GM12878 (cell line): ENCODE data around the gene ADAR. TPM values are rescaled to one million over a fixed set of nuclear protein-coding genes. Genes with fewer than 3 reads are reported as not detected.

ENCODE experiments used
- ATAC-seq: fragments of 200-7000 bp; cut with Tn5 transposase; 3 replicates; pipeline ENCODE4 v1.9.1; 2020; ENCODE audit warnings: mild to moderate bottlenecking, moderate library complexity
- BruUV-seq: library from RNA; stranded (reverse); fragments of 400-500 nt; replicated peaks from 2 replicates; lab custom pipeline; 2021; lab: Mats Ljungman, UMichigan
- CTCF ChIA-PET: fragments of 300-600 bp; sonication (Branson Sonifier 250); formaldehyde crosslinking; extraction: SDS; loops from one replicate; lab custom pipeline; 2021; ENCODE audit warnings: inconsistent platforms; lab: Yijun Ruan, JAX
- POLR2A ChIA-PET: fragments of 350-600 bp; formaldehyde crosslinking; extraction: SDS; loops from one replicate; lab custom pipeline; 2021; ENCODE audit warnings: inconsistent platforms; lab: Charles Lee
- RAD21 ChIA-PET: fragments of 300-600 bp; sonication (Branson Sonifier 250); formaldehyde crosslinking; loops from one replicate; lab custom pipeline; 2023; ENCODE audit warnings: antibody characterized with exemption; ENCODE audit not compliant: unreplicated experiment; lab: Charles Lee
- SMC1A ChIA-PET: fragments of 300-600 bp; sonication (Branson Sonifier 250); formaldehyde crosslinking; loops from one replicate; lab custom pipeline; 2023; ENCODE audit not compliant: unreplicated experiment, uncharacterized antibody; lab: Charles Lee
- DNase-seq: peaks from one replicate; pipeline ENCODE4 v3.0.0-alpha.2; 2011; ENCODE audit warnings: low read depth, low spot score
- FAIRE-seq: peaks from 3 replicates; lab custom pipeline; 2011; peaks lifted over from hg19 to GRCh38; lab: Jason Lieb, UNC
- H2AFZ ChIP-seq: 2 replicates; pipeline ENCODE4 v1.6.0; 2011; ENCODE audit warnings: low read depth, low read length, control low read depth; ENCODE audit not compliant: control insufficient read depth
- H3K27ac ChIP-seq: 2 replicates; pipeline ENCODE4 v1.5.1; 2011; ENCODE audit warnings: control low read depth; ENCODE audit not compliant: control insufficient read depth, insufficient read depth
- H3K27me3 ChIP-seq, 2 experiments: replicated peaks in 1 of 2; 2 replicates each; pipeline versions ENCODE4 v1.6.0 to v1.6.1; 2011; ENCODE audit warnings: low read length in 1 of 2; ENCODE audit not compliant: control insufficient read depth in 2 of 2, insufficient read depth in 2 of 2
- H3K36me3 ChIP-seq, 2 experiments: 2 replicates each; pipeline ENCODE4 v1.5.1; 2011; ENCODE audit warnings: low read length in 1 of 2; ENCODE audit not compliant: control insufficient read depth in 2 of 2, insufficient read depth in 2 of 2
- H3K4me1 ChIP-seq: 2 replicates; pipeline ENCODE4 v1.6.1; 2011; ENCODE audit warnings: mild to moderate bottlenecking, low read length, moderate library complexity, mixed read lengths; ENCODE audit not compliant: control insufficient read depth, insufficient read depth
- H3K4me2 ChIP-seq: 2 replicates; pipeline ENCODE4 v1.6.0; 2011; ENCODE audit warnings: control low read depth; ENCODE audit not compliant: control insufficient read depth, insufficient read depth
- H3K4me3 ChIP-seq: fragments of 200-600 bp; sonication (generic); 2 replicates; pipeline ENCODE4 v1.5.1; 2016
- H3K79me2 ChIP-seq: 2 replicates; pipeline ENCODE4 v1.6.0; 2011; ENCODE audit warnings: low read length; ENCODE audit not compliant: control insufficient read depth, insufficient read depth
- H3K9ac ChIP-seq: 2 replicates; pipeline ENCODE4 v1.8.0; 2011; ENCODE audit warnings: low read length, control low read depth, mixed read lengths; ENCODE audit not compliant: control insufficient read depth, insufficient read depth
- H3K9me3 ChIP-seq: replicated peaks from 3 replicates; pipeline ENCODE4 v1.5.1; 2011; ENCODE audit warnings: mild to moderate bottlenecking, low read length; ENCODE audit not compliant: control insufficient read depth, insufficient read depth
- H4K20me1 ChIP-seq: 2 replicates; pipeline ENCODE4 v1.6.0; 2011; ENCODE audit not compliant: control insufficient read depth, insufficient read depth
- CBX3 ChIP-seq: fragments of 200-600 bp; sonication (generic); IDR thresholded peaks from 2 replicates; pipeline ENCODE4 v1.6.1; 2016; ENCODE audit warnings: low read depth, borderline replicate concordance
- FOS ChIP-seq: IDR thresholded peaks from 3 replicates; pipeline ENCODE4 v1.6.1; 2011; ENCODE audit warnings: borderline replicate concordance; ENCODE audit not compliant: insufficient read length; ENCODE audit errors: extremely low read depth
- KDM1A ChIP-seq: fragments of 200-600 bp; sonication (generic); IDR thresholded peaks from 2 replicates; pipeline ENCODE4 v1.6.1; 2016; ENCODE audit warnings: borderline replicate concordance
- MEF2B ChIP-seq: fragments of 450-650 bp; IDR thresholded peaks from 2 replicates; pipeline ENCODE4 v1.6.1; 2018; ENCODE audit warnings: mild to moderate bottlenecking, moderate library complexity; ENCODE audit not compliant: partially characterized antibody, poor library complexity, severe bottlenecking
- MXI1 ChIP-seq: fragments of 150-350 bp; IDR thresholded peaks from 2 replicates; pipeline ENCODE4 v1.6.1; 2011; ENCODE audit warnings: low read depth, mild to moderate bottlenecking, inconsistent platforms, low read length, improper control_type of control experiment
- RAD21 ChIP-seq: IDR thresholded peaks from 2 replicates; pipeline ENCODE4 v1.6.1; 2011; ENCODE audit warnings: mild to moderate bottlenecking, low read depth, low read length, moderate library complexity; ENCODE audit not compliant: insufficient read depth
- RCOR1 ChIP-seq: conservative IDR thresholded peaks from 2 replicates; pipeline ENCODE4 v1.6.1; 2012; ENCODE audit warnings: low read depth, low read length, improper control_type of control experiment
- RUNX3 ChIP-seq: IDR thresholded peaks from 2 replicates; pipeline ENCODE4 v1.6.1; 2012; ENCODE audit warnings: low read length, inconsistent platforms
- in situ Hi-C: fragments of 300-500 bp; cut with MboI; formaldehyde crosslinking; loops from 9 replicates; pipeline ENCODE4 v1.14.3; 2018; ENCODE audit warnings: mixed read lengths
- intact Hi-C: fragments of 100-400 bp; cut with micrococcal nuclease; formaldehyde crosslinking; loops from one replicate; pipeline ENCODE4 v1.14.2; 2022; ENCODE audit not compliant: unreplicated experiment
- polyA plus RNA-seq, 11 experiments: library from polyadenylated mRNA; depleted of rRNA in 4 of 11; unstranded in 6 of 11; stranded (reverse) in 5 of 11; fragments of >200 nt; fragmentation: Nextera tagmentation in 4 of 11; fragmentation: Illumina TruSeq in 1 of 11; extraction: Ambion mirVana in 4 of 11; extraction: Trizol in 1 of 11; gene quantifications; 1 replicate in 1 of 11; 2 replicates in 10 of 11; pipeline versions ENCODE4 v1.2.1 to v1.2.3, GENCODE V29; 2011 to 2016; ENCODE audit warnings: inconsistent platforms in 2 of 11, missing spikeins in 2 of 11, low read depth in 1 of 11
- total RNA-seq, 4 experiments: library from RNA; depleted of rRNA in 3 of 4; stranded (reverse); fragments of >200 nt in 3 of 4; fragmentation: Illumina TruSeq in 1 of 4; extraction: Trizol in 1 of 4; gene quantifications; 2 replicates each; pipeline versions ENCODE4 v1.2.1 to v1.2.3, GENCODE V29; 2013 to 2021
- TF ChIP-seq, protein P1 (sequence below): fragments of 450-650 bp; IDR thresholded peaks from 2 replicates; pipeline ENCODE4 v1.6.1; 2016; ENCODE audit warnings: mild to moderate bottlenecking, moderate library complexity, borderline replicate concordance
- TF ChIP-seq, protein P2 (sequence below): fragments of 450-650 bp; IDR thresholded peaks from 2 replicates; pipeline ENCODE4 v1.6.1; 2016; ENCODE audit warnings: mild to moderate bottlenecking
- TF ChIP-seq, protein P3 (sequence below): fragments of 450-650 bp; IDR thresholded peaks from 2 replicates; pipeline ENCODE4 v1.6.1; 2018; ENCODE audit warnings: borderline replicate concordance, mild to moderate bottlenecking; ENCODE audit not compliant: partially characterized antibody

ADAR gene
- total and polyA plus RNA-seq, 10 of the 15 experiments (the other 5 are each of a cell fraction or from before 2014, with no cell fraction given): 55.5 to 413 (median 176) TPM

DNA sequence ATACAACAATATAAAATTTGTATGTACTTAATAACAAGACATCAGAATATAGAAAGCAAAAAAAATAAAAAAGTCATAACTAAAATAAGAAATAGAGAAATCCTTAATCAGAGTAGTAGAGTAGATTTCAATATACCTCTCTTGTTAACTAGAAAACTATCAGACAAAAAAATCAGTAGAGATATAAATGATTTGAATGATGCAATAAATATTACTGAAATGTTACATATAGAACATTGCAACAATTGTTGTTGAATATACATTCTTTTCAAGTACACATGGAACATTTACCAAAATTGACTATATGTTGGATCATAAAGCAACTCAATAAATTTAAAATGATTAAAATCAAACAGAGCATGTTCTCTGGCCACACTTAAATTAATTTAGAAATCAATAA is 31.9 kb upstream of the ADAR start:
- H3K4me1 ChIP-seq: no peaks in the 10 kb centered on the region
- no peaks in the 10 kb centered on the region; the same call in 1 of the 3 replicates for H3K9me3 ChIP-seq
- no peak overlapping the region for H3K4me3 ChIP-seq
- no TSS peak for BruUV-seq
- TF ChIP-seq, protein P1, sequence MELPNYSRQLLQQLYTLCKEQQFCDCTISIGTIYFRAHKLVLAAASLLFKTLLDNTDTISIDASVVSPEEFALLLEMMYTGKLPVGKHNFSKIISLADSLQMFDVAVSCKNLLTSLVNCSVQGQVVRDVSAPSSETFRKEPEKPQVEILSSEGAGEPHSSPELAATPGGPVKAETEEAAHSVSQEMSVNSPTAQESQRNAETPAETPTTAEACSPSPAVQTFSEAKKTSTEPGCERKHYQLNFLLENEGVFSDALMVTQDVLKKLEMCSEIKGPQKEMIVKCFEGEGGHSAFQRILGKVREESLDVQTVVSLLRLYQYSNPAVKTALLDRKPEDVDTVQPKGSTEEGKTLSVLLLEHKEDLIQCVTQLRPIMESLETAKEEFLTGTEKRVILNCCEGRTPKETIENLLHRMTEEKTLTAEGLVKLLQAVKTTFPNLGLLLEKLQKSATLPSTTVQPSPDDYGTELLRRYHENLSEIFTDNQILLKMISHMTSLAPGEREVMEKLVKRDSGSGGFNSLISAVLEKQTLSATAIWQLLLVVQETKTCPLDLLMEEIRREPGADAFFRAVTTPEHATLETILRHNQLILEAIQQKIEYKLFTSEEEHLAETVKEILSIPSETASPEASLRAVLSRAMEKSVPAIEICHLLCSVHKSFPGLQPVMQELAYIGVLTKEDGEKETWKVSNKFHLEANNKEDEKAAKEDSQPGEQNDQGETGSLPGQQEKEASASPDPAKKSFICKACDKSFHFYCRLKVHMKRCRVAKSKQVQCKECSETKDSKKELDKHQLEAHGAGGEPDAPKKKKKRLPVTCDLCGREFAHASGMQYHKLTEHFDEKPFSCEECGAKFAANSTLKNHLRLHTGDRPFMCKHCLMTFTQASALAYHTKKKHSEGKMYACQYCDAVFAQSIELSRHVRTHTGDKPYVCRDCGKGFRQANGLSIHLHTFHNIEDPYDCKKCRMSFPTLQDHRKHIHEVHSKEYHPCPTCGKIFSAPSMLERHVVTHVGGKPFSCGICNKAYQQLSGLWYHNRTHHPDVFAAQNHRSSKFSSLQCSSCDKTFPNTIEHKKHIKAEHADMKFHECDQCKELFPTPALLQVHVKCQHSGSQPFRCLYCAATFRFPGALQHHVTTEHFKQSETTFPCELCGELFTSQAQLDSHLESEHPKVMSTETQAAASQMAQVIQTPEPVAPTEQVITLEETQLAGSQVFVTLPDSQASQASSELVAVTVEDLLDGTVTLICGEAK: no peak
- no peak for TF ChIP-seq RAD21
- TF ChIP-seq CBX3: no peak
- TF ChIP-seq, protein P2, sequence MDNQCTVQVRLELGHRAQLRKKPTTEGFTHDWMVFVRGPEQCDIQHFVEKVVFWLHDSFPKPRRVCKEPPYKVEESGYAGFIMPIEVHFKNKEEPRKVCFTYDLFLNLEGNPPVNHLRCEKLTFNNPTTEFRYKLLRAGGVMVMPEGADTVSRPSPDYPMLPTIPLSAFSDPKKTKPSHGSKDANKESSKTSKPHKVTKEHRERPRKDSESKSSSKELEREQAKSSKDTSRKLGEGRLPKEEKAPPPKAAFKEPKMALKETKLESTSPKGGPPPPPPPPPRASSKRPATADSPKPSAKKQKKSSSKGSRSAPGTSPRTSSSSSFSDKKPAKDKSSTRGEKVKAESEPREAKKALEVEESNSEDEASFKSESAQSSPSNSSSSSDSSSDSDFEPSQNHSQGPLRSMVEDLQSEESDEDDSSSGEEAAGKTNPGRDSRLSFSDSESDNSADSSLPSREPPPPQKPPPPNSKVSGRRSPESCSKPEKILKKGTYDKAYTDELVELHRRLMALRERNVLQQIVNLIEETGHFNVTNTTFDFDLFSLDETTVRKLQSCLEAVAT: no peak
- TF ChIP-seq, protein P3, sequence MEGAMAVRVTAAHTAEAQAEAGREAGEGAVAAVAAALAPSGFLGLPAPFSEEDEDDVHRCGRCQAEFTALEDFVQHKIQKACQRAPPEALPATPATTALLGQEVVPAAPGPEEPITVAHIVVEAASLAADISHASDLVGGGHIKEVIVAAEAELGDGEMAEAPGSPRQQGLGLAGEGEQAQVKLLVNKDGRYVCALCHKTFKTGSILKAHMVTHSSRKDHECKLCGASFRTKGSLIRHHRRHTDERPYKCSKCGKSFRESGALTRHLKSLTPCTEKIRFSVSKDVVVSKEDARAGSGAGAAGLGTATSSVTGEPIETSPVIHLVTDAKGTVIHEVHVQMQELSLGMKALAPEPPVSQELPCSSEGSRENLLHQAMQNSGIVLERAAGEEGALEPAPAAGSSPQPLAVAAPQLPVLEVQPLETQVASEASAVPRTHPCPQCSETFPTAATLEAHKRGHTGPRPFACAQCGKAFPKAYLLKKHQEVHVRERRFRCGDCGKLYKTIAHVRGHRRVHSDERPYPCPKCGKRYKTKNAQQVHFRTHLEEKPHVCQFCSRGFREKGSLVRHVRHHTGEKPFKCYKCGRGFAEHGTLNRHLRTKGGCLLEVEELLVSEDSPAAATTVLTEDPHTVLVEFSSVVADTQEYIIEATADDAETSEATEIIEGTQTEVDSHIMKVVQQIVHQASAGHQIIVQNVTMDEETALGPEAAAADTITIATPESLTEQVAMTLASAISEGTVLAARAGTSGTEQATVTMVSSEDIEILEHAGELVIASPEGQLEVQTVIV: no peak
- no peak for TF ChIP-seq RUNX3
- TF ChIP-seq KDM1A: no peak
- TF ChIP-seq FOS: no peak
- TF ChIP-seq MEF2B: no peak
- no peak for TF ChIP-seq MXI1
- no peak for TF ChIP-seq RCOR1
- CTCF ChIA-PET: interaction anchor here (1.4 kb wide), 1 partner anchor 17 kb away, joined by 3 read pairs; no protein-coding TSS in a partner anchor
- no peak overlapping the region for H3K9ac ChIP-seq
- no peak overlapping the region for H3K4me2 ChIP-seq
- no peak overlapping the region for H3K27ac ChIP-seq
- H2AFZ ChIP-seq: no peak overlapping the region
- intact Hi-C loops: no loop called here
- ATAC-seq: no peak
- no peaks in the 10 kb centered on the region for H3K27me3 ChIP-seq
- in situ Hi-C loops: no loop called here
- no peaks in the 10 kb centered on the region for H3K36me3 ChIP-seq
- H3K79me2 ChIP-seq: no peaks in the 10 kb centered on the region
- SMC1A ChIA-PET: no interaction called here
- RAD21 ChIA-PET: no interaction called here
- H4K20me1 ChIP-seq: no peaks in the 10 kb centered on the region
- no peak for FAIRE-seq
- POLR2A ChIA-PET: interaction anchor here (0.6 kb wide), 1 partner anchor 54 kb away, joined by 4 read pairs; no protein-coding TSS in a partner anchor
- no peak for DNase-seq
